Suppressor macrophage treated with lipopolysaccharide for 1 hour (primary cell): ENCODE measurements around the gene EMX2.

ENCODE experiments used
- DNase-seq, 3 donors: peaks; one replicate each; pipeline ENCODE4 v3.0.0-alpha.2; 2020 to 2022

EMX2 gene

DNA sequence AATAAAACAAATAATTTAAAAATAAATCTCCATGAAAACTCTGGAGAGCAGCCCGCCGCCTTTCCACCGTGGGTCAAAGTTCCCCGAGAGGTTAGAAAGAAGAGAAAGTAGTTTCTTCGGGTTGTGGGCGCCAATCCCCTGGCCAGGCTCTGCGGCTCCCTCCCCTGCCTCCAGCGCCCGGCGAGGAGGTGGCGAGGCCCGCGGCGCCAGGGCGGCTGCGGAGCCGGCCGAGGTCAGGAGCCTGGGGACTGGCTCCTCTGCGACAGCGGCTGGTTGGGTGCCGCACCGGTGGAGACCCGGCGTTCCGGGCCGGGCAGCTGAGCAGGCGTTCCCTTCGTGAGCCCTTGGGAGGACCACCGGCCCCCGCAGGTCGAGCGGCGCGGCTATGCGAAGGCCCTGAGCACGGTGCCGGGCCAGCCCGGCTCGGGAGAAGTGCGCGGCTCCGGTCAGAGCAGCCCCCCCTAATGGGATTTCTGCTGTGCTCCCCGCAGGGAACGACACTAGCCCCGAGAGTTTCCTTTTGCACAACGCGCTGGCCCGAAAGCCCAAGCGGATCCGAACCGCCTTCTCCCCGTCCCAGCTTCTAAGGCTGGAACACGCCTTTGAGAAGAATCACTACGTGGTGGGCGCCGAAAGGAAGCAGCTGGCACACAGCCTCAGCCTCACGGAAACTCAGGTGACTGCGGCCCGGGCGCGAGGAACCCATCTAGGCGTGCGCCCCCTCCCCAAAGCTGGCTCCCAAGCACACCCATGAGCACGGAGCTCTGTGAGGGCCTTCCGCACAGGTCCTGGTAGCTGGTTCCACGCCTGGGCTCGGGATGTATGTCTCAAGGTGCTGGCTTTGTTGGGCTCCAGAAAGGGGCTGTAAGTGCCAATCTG, 2.8 kb downstream of the EMX2 start:
- DNase-seq, result no peak

DNA sequence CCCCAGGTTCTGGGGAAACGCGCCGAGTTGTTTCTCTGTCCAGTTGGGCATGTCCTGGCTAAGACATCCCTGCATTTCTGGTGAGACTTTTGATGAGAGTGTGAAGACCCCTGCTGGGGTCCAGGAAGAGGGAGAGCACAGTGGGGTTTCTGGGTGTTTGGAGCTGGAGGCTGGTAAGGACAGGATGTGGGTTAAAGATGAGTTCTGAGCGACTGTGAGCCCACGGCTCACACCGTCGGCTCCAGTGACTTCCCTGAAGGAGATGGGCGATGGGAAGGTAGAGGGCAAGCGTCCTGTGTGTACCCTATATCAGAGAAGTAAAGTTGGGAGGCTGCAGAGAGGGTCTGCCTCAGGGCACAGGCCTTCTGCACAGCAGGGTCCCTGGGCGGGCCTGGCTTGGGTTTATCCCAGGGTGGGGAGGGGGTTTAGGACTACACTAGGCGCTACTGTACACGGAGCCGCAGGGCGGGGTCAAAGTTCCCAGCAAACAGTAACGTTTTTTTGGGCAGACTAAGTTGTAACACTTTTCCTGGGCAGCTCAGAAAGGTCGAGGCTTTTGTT, 3.6 kb downstream of the EMX2 start:
- no peak for DNase-seq

DNA sequence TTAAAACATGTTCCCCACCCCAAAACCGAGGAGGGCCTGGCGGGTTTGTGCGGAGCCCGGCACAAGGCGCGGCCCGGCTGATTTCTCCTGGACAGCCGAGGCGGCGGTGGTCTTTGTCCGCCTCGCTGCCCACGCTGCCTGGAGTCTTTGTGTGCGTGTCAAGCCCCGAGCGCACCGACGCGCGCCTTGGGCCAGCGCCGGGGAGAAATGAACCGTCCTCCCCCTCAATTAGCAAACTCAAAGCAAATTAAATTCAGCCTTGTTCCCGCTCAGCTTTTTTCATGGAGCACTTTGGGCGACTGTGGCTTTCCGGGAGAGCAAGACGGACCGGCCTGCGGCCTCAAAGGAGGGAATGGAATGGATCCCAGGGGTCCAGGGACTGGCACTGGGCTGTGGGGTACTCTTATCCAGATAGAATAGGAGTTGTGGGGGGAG, 4.1 kb downstream of the EMX2 start:
- no peak for DNase-seq

DNA sequence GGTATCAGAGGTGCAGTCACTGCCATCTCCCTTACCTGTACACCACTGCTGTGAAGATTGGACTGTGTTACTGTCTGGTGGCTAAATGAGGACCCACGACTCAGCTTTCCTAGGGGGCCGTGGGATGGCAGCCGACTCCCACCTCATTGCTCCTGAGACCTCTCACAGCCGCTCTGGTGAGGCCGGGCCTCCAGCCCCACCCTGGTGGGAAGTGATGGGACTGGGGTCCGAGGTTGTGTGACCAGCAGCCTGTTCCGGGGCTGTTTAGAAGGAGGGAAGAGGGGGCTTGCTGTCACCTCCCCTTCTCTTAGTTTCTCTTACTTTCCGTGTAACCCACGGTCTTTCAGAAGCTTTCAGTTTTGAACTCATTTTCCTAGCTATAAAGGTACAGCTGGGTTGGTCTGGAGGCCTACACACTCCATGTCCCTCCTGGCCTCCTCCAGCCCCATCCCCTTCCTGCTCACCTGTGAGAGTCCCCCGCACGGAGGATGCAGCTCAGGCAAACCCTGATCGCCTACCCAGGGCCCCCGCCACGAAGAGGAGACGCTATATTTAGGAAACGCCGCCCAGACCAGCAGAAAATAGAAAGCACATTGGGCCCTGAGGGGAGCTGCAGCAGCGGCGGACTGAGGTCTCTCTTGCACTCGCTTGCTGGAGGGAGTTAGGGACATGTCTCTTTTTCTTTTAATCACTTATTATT, 4.6 kb downstream of the EMX2 start:
- DNase-seq, result no peak

DNA sequence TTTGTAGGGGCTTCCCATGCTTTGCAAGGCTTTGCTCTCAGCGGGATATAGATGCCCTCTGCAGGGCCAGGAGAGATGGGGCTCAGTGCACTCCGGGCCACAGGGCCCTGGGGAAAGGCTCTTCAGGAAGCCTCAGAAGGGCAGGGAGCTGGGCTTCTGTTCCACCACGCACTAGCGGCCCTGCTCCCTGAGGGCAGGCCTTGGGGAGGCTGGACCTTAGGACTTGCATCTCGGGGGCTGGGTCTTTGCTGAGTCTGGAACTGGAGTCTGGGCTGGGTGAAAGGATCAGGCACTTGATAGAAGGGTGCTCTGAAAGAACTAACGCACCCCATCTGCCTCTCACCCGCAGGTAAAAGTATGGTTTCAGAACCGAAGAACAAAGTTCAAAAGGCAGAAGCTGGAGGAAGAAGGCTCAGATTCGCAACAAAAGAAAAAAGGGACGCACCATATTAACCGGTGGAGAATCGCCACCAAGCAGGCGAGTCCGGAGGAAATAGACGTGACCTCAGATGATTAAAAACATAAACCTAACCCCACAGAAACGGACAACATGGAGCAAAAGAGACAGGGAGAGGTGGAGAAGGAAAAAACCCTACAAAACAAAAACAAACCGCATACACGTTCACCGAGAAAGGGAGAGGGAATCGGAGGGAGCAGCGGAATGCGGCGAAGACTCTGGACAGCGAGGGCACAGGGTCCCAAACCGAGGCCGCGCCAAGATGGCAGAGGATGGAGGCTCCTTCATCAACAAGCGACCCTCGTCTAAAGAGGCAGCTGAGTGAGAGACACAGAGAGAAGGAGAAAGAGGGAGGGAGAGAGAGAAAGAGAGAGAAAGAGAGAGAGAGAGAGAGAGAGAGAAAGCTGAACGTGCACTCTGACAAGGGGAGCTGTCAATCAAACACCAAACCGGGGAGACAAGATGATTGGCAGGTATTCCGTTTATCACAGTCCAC, 5.4 kb downstream of the EMX2 start:
- no peak for DNase-seq

DNA sequence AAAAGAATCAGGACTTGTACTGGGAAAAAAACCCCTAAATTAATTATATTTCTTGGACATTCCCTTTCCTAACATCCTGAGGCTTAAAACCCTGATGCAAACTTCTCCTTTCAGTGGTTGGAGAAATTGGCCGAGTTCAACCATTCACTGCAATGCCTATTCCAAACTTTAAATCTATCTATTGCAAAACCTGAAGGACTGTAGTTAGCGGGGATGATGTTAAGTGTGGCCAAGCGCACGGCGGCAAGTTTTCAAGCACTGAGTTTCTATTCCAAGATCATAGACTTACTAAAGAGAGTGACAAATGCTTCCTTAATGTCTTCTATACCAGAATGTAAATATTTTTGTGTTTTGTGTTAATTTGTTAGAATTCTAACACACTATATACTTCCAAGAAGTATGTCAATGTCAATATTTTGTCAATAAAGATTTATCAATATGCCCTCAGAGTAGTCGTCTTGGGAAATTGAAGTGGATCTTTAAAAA, 6.6 kb downstream of the EMX2 start:
- no peak for DNase-seq

DNA sequence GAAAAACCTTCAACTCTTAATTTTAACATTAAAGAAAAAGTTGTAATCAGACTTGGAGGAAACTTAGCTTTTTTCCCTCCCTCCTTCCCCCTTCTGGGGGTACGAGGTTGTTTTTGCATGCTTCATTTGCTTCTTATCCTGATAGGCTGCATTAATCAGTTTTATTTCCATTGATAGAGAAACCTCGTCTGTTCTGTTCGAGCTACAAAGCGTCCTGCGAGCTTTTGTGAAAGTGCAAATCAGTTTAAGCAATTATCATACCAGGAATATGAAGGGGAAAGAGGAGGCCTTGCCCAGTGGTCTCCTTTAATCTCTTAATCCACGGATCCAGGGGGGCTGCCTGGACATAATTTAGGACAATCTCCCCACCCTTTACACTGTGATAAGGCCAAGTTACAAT, 7.5 kb downstream of the EMX2 start:
- DNase-seq, result no peak

DNA sequence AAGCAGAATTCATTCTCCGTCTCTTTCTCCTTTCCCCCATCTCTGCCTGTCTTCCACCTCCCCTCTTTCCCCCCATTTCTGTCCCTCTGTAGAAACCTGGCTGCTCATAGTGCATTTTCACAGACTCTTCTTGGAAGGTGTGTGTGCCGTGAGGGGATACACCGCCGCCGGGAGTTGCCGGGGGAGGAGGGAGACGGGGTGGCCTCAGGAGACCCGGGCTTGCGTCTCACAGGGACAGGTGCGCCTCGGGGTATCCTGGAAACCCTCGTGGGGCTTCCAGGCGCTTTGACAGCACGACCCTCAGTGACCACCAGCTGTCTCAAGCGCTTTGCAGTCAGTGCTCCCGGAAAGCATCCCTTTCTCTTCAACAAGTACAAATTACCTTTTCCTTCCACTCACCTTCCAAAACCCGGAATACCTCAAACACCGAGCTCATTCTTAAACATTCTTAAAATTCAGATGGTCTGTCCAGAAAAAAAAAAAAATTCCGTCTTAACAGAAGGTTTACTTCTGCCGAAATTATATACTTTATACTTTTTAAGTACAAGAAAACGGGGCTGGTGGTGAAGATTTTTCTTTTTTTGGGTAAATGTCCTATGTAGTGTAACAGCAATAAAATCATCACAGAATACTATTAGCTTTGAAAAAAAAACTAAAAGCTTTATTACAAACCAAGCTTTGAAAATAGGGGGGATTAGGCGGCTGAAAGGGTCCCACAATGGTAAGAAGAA, 8.2 kb downstream of the EMX2 start:
- no peak for DNase-seq

DNA sequence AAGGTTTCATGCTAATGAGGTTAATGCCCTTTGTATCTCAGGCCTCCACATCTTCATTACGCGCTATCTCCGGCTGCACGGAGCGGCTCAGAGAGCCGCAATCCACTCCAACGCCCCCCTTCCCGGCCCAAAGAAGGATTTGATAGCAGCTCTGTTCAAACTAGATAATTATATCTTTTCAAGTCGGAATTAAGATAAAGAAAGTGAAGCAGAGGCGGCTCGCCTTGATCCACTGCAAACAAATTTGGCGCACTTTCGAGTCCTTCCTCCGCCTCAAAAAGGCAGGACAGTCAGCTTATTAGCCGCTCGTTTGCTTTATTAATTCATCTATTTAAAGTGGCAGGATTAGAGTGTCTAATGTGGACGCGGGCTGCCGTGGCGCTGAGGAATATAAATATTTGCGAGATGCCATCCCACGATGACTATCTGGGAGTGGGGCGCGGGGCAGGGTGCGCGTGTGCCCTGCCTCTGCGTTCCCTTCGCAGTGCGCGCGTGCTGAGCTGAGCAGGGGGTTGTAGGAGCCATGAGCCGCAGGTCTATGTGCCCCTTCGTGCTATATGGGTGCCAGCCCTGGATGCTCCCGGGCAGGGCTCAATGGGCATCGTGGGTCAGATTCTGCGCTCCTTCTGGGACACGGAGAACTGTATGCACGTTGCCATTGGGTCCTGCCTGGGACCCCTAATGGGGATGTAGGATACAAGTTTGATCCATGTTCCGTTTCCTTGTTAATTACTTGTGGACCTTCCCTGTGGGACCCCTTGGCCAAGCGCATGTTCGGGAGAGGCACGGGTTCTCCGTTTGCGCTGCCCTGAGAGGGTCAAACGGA, 9.0 kb downstream of the EMX2 start:
- no peak for DNase-seq

DNA sequence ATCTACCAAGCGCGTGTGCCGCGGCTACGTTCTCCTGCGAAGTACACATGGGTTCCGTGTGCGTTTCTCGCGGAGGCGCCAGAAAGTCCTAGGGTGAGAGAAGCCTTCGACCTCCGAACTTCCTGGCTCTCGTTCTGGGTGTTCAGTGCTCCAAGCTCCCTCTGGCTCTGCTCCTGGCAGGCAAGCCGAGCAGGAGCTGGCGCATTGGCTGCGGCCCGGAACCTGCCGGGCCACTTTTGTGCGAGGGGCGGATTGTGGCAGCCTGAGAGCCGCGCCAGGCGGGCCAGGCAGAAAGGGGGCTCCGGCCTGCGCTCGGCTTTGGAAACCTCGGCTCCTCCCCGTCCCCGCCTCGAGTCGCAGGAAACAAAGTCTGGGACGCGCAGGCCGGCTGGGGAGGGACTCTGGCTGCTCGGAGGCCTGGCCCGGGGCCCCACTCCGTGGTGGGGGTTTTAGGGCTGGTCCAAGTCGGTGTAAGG, 9.6 kb downstream of the EMX2 start:
- no peak for DNase-seq

DNA sequence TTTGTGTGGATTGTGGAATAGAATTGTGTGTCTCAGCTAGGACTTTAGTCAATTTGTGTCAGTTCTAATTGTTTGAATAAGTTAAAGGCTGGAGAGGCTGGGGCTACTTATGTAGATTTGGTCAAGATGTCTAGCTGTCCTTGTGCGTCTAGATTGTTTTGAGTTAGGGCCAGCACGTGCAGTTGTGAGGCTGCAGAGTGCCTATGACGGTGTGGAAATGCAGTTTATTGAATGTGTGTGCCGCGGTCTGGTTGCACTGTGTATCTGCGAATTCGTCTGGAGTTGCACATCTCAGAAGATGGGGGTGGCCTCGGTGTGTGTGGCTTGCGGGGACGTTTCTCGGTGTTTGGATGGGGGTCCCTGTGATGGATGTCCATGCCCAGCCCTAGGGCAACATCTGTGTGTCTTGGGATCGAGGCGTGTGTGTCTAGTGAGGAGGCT, 10.2 kb downstream of the EMX2 start:
- DNase-seq, result no peak

DNA sequence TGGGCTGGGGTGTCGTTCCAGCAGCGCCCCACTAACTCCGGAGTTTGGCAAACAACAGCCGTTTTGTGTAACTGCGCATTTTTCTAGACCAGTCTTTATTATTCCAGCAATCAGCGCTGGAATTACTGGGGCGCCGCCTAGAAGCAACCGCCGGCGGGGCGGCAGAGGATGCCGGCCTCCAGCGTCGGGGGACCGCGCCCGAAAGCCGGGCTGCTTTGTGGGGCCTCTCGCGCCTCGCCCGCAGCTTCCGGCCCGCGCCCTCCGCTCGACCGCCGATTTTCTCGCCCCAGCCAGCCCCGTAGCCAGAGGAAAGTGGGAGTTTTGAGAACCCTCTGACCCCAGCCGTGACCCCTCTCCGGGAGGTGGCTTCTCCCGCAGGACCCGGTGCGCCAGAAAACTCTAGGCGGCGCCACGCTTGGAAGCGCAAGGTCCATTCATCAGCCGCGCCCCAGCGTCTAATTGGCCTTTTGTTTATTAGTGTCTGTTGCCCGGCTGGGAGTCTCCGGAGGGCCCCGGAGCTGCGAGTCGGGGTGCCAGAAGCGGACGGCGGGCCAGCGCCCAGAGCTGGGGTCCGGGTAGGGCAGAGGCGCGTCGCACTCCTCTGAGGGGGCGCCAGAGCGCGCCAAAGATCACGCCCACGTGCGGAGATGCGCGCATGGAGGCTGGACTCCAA, 10.7 kb downstream of the EMX2 start:
- DNase-seq, result no peak

DNA sequence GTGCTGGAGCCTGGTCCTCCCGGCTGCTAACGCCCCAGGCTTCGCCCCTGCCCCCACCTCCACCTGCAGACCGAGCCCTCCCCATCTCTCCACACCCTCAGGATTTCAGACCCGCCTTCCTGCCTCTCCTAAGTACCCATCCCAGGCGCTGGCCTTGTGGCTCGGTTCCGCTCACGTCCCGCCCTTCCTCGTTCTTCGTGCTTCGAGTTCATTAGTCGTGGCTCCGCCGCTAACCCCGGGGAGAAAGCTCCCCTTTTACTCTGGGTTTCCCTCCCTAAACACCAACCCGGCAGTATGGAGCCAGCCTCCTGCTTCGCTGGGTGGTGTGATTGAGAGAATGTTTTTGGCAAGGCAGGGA, 11.2 kb downstream of the EMX2 start:
- no peak for DNase-seq

DNA sequence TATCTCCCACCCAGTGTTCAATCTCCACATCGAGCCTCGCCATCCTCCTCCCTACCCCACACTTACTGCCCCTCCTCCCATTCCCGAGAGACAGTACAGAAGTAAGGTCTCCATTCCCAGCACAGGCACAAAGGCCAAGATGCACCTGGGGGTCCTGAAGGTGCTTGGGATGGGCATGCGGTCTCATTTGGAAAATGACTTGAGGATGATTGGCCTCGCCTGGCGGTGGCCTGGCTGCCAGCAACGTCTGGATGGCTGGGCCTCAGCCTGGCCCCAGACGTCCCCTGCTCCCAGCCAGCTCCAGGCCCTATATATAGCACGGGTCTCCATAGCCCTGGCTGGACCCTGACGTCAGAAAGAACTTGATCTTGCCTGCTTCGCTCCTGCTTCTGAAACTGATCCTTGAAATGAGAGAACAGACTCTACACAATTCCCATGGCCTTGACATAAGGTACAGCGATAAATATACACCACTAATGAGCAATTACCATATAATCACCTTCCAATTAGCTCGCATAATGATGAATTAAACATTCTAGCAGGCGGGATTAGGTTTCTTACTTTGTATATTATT, 11.8 kb downstream of the EMX2 start:
- DNase-seq, result no peak

DNA sequence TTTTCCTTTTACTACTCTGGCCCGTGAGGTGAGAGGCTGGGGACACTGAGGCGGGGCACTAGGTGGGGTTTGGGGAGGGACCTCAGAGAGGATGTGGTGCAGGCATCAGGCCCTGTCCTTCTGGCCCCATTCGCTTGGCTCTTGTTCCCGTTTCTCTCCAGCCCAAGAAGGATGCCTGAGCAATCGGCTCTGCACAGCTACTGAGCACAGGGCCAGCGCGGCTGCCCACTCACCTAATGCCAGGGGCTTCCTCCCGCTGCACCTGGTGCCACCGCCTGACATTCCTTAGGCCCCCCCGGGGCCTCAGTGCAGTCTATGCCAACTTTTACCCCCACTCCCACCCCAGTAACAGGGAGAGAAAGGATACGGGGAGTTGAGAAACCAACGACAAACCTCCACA, 12.5 kb downstream of the EMX2 start:
- no peak for DNase-seq

DNA sequence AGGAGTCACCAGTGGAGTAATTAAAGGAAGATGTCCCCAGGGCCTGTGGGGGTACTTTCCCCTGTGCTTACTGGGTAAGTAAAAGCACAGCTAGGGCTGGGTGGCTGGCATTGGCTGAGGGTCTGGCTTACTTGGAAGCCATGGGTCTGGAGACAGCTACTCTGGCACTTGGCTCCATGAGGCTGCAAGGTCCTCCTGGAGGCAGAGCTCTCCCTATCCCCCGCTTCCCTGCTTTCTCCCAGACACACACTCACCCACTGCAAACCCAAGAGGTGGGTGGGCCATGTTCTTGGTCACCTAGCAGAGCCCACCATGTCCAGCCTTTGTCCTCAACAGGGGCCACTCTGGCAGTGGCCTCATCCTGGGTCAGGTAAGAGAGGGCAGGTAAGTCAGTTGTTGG, 13.3 kb downstream of the EMX2 start:
- no peak for DNase-seq

DNA sequence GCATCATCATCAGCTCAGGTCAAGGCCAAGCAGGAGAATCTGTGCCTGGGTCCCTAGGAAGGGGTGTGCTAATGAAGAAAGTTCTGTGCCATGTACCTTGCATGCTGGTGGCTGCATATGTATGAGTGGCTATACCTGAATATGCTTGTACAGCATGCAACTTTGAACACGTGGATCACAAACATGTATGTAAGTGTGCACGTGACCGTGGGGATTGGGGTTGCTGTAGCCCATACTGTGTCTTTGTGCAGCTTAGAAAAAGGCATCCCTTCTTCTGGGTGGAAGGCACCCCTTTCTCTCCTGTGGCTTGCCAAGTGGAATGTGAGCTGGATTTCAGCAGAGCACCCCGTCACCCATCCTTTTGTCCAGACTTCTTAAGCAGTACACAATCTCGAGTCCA, 13.8 kb downstream of the EMX2 start:
- no peak for DNase-seq

DNA sequence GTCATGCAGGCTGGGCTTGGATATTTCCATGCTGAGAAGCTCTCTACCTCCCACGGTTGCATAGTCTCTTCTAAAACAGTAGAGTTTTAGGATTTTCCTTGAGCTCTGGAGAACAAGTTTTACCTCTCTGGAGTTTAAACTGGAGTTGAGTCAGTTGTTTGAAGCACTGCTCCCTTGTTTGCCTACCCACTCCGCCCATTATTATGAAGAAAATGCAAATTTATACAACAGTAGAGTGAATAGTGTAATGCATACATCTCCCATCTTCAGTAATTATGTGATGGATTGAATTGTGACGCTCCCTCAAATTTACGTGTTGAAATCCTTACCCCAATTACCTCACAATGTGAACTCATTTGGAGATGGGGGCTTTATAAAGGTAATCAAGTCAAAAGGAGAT, 17.2 kb downstream of the EMX2 start:
- DNase-seq, result no peak

DNA sequence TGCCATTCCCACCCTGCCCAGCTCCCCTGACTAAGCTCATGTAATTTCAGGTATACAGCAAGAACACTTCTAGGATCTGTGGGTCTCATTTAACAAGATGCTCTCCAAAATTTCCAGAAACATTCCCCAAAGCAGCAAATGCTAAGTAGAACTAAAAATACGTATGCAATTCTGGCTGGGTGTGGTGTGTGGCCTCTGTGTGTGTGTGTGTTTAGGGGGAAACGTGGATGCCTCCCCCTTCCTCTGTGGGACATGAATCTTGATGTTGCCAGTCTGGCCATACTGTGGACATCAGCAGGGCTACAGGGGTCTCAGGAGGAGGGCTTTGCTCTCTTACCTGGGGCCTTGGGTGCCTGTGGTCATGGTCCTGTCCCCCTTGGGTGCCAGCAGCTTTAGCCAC, 18.4 kb downstream of the EMX2 start:
- no peak for DNase-seq

DNA sequence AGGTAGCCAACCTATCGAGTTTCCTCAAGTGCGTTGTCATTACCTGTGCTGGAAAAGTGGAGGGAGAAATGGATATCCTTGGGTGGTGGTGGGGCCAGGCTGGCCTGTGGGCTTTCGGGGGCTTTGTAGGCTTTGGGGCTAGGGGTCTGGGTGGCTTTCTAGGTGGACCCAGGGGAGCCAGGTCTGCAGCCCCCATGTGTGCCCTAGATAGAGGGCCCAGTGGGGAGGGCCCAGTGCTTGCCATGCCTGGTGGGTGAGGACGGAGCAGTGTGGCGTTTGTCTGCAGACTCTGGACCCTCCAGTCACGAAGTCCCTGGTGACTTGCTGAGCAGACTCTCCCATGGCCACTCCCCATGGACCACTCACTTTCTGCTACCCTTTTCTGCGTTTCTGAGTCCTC, 19.7 kb downstream of the EMX2 start:
- no peak for DNase-seq
